Measurements from ENCODE around the gene CSNK1G3. TPM values are rescaled to one million over a fixed set of nuclear protein-coding genes. Genes with fewer than 3 reads are reported as not detected.
"Not testable (repeated sequence)": the region's sequence is repeated elsewhere in the genome, so short reads cannot be mapped to it uniquely, and the experiment has no call there.

CSNK1G3 gene
- 10 to 100 TPM; 26.3 to 33.4 TPM for total RNA-seq

DNA sequence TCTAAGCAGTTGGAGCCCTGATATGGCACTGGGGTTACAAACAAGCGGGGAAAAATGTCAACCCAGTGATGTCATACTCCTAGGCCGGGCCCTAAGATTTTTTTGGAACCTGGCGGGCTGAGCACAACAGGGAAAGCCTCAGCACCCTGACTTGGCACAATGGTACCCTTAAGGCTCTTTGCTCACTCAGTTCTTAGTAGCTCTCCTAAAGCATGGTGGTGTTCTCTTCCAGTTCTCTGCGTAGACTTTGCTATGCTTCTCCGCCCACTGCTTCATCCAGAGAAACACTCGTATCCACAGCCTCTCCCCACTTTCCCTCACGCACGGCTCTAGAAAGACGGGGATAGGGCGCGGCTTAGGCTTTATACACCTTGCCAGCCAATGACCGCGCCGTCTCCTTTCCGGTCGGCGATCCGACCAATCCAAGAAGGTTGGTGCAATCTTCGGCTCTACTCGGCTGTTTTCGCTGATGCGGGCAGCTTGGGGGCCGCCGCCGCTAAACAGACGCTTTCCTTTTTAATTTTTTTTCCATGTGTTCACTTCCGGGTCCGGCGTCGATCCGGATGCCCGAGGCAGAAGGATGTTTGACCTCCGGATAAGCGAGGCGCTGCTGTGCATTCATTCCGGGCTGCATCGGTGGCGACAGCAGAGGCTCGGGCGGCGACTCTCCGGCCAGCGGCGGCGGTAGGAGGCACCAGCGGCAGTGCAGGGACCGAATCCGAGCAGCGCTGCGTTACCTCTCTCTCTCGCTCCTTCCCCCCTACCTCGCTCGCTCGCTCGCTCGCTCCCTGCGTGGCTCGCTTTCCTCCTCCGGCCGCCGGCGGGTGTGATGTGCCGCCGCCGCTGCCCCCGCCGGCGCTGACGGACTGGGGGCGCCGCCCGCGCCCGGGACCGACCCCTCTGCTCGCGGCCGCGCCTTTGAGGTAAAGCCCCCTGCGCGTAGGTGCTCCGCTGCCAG is at the start of gene CSNK1G3:
TSS of gene CSNK1G3 (plus strand) at position 530 of the 958 bp plus-strand sequence. CDS start 33,487 bp downstream, outside the sequence.
- H3K36me3 Mint-ChIP-seq = peaks cover 4% of the 10 kb centered on the region
- H3K4me3 Mint-ChIP-seq = peak within 1 kb of the TSS; percentile 84
- H3K9me3 Mint-ChIP-seq (ENCODE audit: low read depth) = no peaks in the 10 kb centered on the region
- H3K4me1 Mint-ChIP-seq = peaks cover 46% of the 10 kb centered on the region
- CTCF ChIA-PET = interaction anchor here (6.4 kb wide), 1 partner anchor 89 kb away, joined by 42 read pairs; the partner anchor contains the start of gene CEP120
- H3K27ac Mint-ChIP-seq = peak within 1 kb of the TSS; percentile 97
- peak; percentile 98 for DNase-seq
- peak; percentile 96 for ATAC-seq
- peaks cover 5% of the 10 kb centered on the region for H3K27me3 Mint-ChIP-seq

GRCh38 chr5:123466839-123467238 is 45.1 kb upstream of the CSNK1G3 start:
- ATAC-seq, DNase-seq, H3K36me3 Mint-ChIP-seq, CTCF ChIA-PET, H3K4me3 Mint-ChIP-seq, H3K27ac Mint-ChIP-seq, H3K4me1 Mint-ChIP-seq: not testable (repeated sequence)
- Mint-ChIP-seq H3K9me3 (ENCODE audit: low read depth) (peaks cover 19% of the 10 kb centered on the region), H3K27me3 (peaks cover 11% of the 10 kb centered on the region)

DNA sequence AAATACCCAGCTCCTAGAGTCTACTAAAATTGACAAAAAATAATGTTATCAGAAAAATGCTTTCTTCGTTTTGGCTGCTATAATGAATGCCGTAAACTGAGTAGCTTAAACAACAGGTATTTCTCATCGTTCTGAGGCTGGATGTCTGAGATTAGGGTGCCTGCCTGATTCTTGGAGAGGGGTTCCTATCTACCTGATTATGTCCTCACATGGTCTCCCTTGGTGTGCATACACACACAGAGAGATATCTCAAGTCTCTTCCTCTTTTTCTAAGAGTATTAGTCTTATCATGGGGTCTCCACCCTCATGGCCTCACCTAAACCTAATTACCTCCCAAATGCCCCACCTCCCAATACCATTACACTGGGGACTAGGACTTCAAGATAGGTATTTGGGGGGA is 40.6 kb upstream of the CSNK1G3 start:
- H3K27me3 Mint-ChIP-seq = peaks cover 20% of the 10 kb centered on the region
- H3K36me3 Mint-ChIP-seq = no peaks in the 10 kb centered on the region
- CTCF ChIA-PET = no interaction called here
- no peak overlapping the region for H3K4me3 Mint-ChIP-seq
- H3K27ac Mint-ChIP-seq = no peak overlapping the region
- no peaks in the 10 kb centered on the region for H3K4me1 Mint-ChIP-seq
- no peak for DNase-seq
- H3K9me3 Mint-ChIP-seq (ENCODE audit: low read depth) = peaks cover 19% of the 10 kb centered on the region
- no peak for ATAC-seq

DNA sequence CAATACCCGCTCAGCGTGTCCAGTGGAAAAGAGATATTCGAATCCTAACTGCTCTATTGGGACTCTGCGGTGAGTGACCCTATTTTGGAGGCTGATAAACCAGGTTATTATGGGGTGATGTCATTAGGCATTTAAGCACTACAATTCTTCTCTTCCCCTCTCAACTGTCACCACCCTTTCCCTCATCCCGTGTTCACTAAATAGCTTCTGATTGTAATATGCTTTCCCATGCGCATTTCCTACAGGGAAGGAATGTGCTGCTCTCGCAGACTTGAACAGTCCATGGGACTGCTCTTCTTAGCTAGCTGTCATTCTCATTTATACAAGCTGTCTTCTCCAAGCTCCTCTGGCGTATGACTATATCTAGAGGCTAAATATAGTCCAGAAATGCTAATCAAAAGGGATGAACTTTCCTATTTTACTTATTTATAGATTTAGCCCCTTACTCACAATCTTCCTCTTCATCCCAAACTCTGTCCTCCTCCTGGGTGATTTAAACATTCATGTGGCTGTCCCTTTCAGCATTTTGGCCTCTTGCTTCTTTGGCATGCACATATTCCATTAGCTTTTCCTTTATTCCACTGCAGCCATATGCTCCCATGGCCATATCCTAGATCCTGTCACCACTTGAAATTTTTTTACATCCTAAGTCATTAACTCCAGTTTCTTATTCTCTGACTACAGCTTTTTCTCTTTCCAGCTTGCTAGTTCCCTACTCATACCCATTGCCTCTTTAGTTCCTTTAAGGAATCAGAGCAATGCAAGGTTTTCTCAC is 39.6 kb upstream of the CSNK1G3 start:
- Mint-ChIP-seq H3K4me3 (no peak overlapping the region), H3K27ac (no peak overlapping the region), H3K4me1 (no peaks in the 10 kb centered on the region), H3K27me3 (peaks cover 21% of the 10 kb centered on the region), H3K9me3 (ENCODE audit: low read depth) (peaks cover 12% of the 10 kb centered on the region), H3K36me3 (no peaks in the 10 kb centered on the region)
- no peak for DNase-seq
- CTCF ChIA-PET = interaction anchor here (1.2 kb wide), 1 partner anchor 139 kb away, joined by 3 read pairs; no protein-coding TSS in a partner anchor
- ATAC-seq = no peak

- Mint-ChIP-seq H3K4me3 (no peak overlapping the region), H3K4me1 (no peaks in the 10 kb centered on the region), H3K36me3 (no peaks in the 10 kb centered on the region), H3K27ac (no peak overlapping the region), H3K9me3 (ENCODE audit: low read depth) (peaks cover 6% of the 10 kb centered on the region), H3K27me3 (peaks cover 27% of the 10 kb centered on the region)
- no peak for ATAC-seq
- CTCF ChIA-PET = no interaction called here
- DNase-seq = no peak
These were observed 37.7 kb upstream of the CSNK1G3 start for GRCh38 chr5:123474228-123474627.

GRCh38 chr5:123476731-123477130 is 35.2 kb upstream of the CSNK1G3 start:
- ATAC-seq (no peak), DNase-seq (no peak)
- Mint-ChIP-seq H3K4me1 (no peaks in the 10 kb centered on the region), H3K27ac (no peak overlapping the region), H3K4me3 (no peak overlapping the region), H3K36me3 (no peaks in the 10 kb centered on the region), H3K27me3 (peaks cover 23% of the 10 kb centered on the region), H3K9me3 (ENCODE audit: low read depth) (no peaks in the 10 kb centered on the region)
- CTCF ChIA-PET = no interaction called here

DNA sequence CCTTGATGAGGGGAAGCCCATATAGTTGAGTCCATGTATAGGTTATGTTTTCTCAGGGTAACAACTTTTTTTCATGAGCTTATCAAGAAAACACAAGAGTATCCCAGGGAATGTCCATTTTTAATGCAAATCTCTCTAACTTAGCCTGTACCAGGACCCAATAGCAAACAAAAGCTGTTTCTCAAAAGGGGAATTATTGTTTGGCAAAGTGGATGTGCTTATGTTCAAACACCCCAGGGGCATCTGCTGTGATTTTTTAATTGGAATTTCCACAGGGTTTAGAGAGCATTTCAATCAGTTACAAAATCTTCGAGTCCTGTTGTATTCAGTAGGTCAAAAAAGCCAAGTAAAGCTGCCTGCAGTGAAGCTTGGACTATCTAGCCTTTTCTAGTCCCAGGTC is 33.4 kb upstream of the CSNK1G3 start:
- H3K9me3 Mint-ChIP-seq (ENCODE audit: low read depth) = no peaks in the 10 kb centered on the region
- H3K4me3 Mint-ChIP-seq = no peak overlapping the region
- CTCF ChIA-PET = no interaction called here
- DNase-seq = no peak
- H3K27ac Mint-ChIP-seq = no peak overlapping the region
- no peaks in the 10 kb centered on the region for H3K36me3 Mint-ChIP-seq
- ATAC-seq = no peak
- no peaks in the 10 kb centered on the region for H3K4me1 Mint-ChIP-seq
- H3K27me3 Mint-ChIP-seq = peaks cover 18% of the 10 kb centered on the region

DNA sequence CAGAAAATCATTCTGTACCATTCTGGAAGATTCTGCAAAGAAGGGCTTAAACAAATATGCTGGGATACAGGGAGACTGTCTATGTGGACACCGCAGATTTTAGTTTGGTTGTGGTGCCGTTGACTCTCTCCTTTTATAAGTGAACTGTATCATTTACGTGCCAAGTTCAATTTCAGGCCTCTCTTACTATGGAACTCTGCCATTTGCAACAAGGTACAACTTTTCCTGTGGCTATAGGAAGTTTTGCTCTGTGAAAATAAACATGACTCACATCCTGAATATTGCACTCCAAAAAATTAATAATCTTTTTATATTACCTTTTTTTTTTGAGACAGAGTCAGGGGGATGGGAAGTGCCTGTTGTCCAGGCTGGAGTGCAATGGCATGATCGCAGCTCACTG is 29.7 kb upstream of the CSNK1G3 start:
- CTCF ChIA-PET = no interaction called here
- no peaks in the 10 kb centered on the region for H3K36me3 Mint-ChIP-seq
- H3K9me3 Mint-ChIP-seq (ENCODE audit: low read depth) = no peaks in the 10 kb centered on the region
- H3K27ac Mint-ChIP-seq = no peak overlapping the region
- peaks cover 35% of the 10 kb centered on the region for H3K27me3 Mint-ChIP-seq
- no peak overlapping the region for H3K4me3 Mint-ChIP-seq
- no peak for ATAC-seq
- DNase-seq = no peak
- no peaks in the 10 kb centered on the region for H3K4me1 Mint-ChIP-seq

- peaks cover 32% of the 10 kb centered on the region for H3K27me3 Mint-ChIP-seq
- H3K4me1 Mint-ChIP-seq = no peaks in the 10 kb centered on the region
- no peak overlapping the region for H3K27ac Mint-ChIP-seq
- H3K36me3 Mint-ChIP-seq = no peaks in the 10 kb centered on the region
- H3K9me3 Mint-ChIP-seq (ENCODE audit: low read depth) = no peaks in the 10 kb centered on the region
- ATAC-seq (no peak), DNase-seq (no peak)
- CTCF ChIA-PET = no interaction called here
- H3K4me3 Mint-ChIP-seq = no peak overlapping the region
These were observed 28.4 kb upstream of the CSNK1G3 start for GRCh38 chr5:123483446-123484077.

DNA sequence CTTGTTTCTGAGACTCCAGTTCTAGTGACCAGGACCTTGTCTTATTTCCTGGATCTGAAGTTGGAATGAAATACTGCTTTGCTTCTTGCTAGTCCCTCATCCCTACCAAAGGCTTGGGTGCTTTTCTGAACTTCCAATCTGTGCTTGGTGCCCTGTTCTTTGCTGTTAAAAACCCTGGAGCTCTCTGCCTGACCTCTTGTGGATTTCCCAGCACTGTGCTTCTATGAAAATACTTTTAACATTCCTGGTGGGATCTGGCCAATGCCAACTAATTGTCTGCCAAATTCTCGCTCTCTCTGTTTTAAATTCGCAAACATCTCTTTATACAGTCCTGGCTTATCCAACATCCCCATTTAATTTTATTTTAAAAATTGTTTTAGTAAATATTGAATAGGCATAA is 26.7 kb upstream of the CSNK1G3 start:
- CTCF ChIA-PET = no interaction called here
- DNase-seq (no peak), ATAC-seq (no peak)
- H3K36me3 Mint-ChIP-seq = no peaks in the 10 kb centered on the region
- H3K27ac Mint-ChIP-seq = no peak overlapping the region
- H3K27me3 Mint-ChIP-seq = peaks cover 32% of the 10 kb centered on the region
- H3K4me1 Mint-ChIP-seq = no peaks in the 10 kb centered on the region
- H3K4me3 Mint-ChIP-seq = no peak overlapping the region
- no peaks in the 10 kb centered on the region for H3K9me3 Mint-ChIP-seq (ENCODE audit: low read depth)

DNA sequence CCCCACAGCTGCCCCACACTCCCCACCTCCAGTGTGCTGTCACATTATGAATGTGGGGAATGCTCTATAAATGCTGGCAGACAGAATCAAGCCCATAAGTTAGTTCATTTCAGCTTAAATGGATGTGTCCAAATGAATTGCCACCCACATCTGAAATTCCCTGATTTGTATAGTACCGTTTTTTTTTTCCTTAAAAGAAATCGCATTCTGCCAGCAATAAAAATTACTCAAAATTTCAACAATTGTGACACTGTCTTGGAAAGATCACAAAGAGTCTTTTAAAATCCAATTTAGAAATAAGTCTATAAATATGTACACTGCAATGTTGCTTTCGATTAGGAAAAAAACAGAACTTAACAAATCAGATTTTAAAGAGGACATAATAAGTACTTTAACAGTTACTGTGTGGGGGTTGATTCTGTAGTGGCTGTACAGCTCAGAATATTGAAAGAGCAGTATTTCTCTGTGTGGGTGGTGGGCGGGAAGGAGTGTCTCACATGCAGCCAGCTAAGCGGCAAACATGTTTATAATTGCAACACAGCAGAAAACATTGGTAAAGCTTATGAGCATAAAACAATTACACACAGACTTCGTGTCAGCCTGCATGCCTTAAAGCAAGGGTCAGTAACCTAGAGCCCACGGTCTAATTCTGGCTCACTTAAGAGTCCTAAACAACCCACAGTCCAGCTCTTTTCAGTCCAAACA is 24.9 kb upstream of the CSNK1G3 start:
- ATAC-seq = no peak
- CTCF ChIA-PET = no interaction called here
- H3K36me3 Mint-ChIP-seq = no peaks in the 10 kb centered on the region

GRCh38 chr5:123490974-123491373 is 21.0 kb upstream of the CSNK1G3 start:
- H3K9me3 Mint-ChIP-seq (ENCODE audit: low read depth) = no peaks in the 10 kb centered on the region
- peaks cover 24% of the 10 kb centered on the region for H3K27me3 Mint-ChIP-seq
- no peak for ATAC-seq
- DNase-seq = no peak
- H3K27ac Mint-ChIP-seq = no peak overlapping the region
- no peak overlapping the region for H3K4me3 Mint-ChIP-seq
- no peaks in the 10 kb centered on the region for H3K36me3 Mint-ChIP-seq
- H3K4me1 Mint-ChIP-seq = no peaks in the 10 kb centered on the region
- CTCF ChIA-PET = no interaction called here

More for the DNA sequence above, 24.9 kb upstream of the CSNK1G3 start:
- no peaks in the 10 kb centered on the region for H3K9me3 Mint-ChIP-seq (ENCODE audit: low read depth)
- no peaks in the 10 kb centered on the region for H3K4me1 Mint-ChIP-seq
- no peak overlapping the region for H3K4me3 Mint-ChIP-seq
- peaks cover 34% of the 10 kb centered on the region for H3K27me3 Mint-ChIP-seq
- H3K27ac Mint-ChIP-seq = no peak overlapping the region
- no peak for DNase-seq

DNA sequence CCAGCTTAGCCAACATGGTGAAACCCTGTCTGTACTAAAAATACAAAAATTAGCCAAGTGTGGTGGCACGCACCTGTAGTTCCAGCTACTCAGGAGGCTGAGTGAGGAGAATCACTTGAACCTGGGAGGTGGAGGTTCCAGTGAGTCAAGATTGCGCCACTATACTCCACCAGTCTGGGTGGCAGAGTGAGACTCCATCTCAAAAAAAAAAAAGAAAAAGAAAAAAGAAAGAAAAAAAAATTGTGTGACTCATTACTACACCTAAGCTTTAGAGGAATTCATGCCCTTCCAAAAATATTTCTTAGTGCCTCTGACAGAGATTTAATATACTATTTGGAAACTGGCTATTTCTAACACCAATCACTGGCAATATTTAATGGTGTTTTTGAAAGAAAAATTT is 16.8 kb upstream of the CSNK1G3 start:
- not testable (repeated sequence) for ATAC-seq, H3K4me3 Mint-ChIP-seq
- CTCF ChIA-PET = interaction anchor here (1.5 kb wide), 1 partner anchor 12 kb away, joined by 3 read pairs; no protein-coding TSS in a partner anchor

More for the DNA sequence above, 16.8 kb upstream of the CSNK1G3 start:
- DNase-seq; H3K4me1 Mint-ChIP-seq; H3K27me3 Mint-ChIP-seq; H3K27ac Mint-ChIP-seq; H3K36me3 Mint-ChIP-seq; H3K9me3 Mint-ChIP-seq (ENCODE audit: low read depth): not testable (repeated sequence)
